Measurements from ENCODE around the gene HFM1. TPM values are rescaled to one million over a fixed set of nuclear protein-coding genes. Genes with fewer than 3 reads are reported as not detected.

Gene HFM1
- total and polyA plus RNA-seq, 2 experiments from 2014 or later: 1.5 to 5.2 TPM

DNA sequence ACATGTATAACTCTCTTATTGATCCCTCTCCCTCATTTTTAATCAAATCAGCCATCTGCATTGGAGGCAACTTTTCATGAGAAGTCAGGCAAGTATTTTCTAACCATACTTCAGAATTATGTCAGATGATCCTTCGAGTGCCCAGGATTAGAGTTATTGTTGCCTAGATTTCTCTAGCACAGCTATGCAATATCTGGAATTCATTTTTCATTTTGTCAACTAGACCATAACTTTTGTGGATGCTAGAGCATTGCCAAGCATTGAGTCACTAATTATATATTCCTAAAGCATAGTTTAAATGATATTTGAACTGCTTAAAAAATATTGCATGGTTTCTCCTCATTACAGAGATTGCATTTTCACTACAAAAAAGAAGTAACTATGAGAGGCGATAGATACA lies 21.2 kb downstream of the HFM1 start:
- TF ChIP-seq EZH2 (IDR thresholded peaks at IDR 0.05; ENCODE audit: low read depth, unreplicated experiment) (no peak), CREB1 (CRISPR knock-in tag; IDR thresholded peaks at IDR 0.05; ENCODE audit: low read depth) (no peak), POLR2AphosphoS5 (IDR thresholded peaks at IDR 0.05; ENCODE audit: low read depth) (no peak), ZNF331 (CRISPR knock-in tag; IDR thresholded peaks at IDR 0.05; ENCODE audit: low read depth) (no peak), ZNF114 (CRISPR knock-in tag; IDR thresholded peaks at IDR 0.05) (no peak), EZH2phosphoT487 (IDR thresholded peaks at IDR 0.05; ENCODE audit: unreplicated experiment) (no peak), NANOG (IDR thresholded peaks at IDR 0.05; ENCODE audit: borderline replicate concordance) (no peak), STAT1 (IDR thresholded peaks at IDR 0.05; ENCODE audit: unreplicated experiment) (no peak), JUNB (IDR thresholded peaks at IDR 0.05; ENCODE audit: unreplicated experiment) (no peak)
- TF ChIP-seq, protein P1, sequence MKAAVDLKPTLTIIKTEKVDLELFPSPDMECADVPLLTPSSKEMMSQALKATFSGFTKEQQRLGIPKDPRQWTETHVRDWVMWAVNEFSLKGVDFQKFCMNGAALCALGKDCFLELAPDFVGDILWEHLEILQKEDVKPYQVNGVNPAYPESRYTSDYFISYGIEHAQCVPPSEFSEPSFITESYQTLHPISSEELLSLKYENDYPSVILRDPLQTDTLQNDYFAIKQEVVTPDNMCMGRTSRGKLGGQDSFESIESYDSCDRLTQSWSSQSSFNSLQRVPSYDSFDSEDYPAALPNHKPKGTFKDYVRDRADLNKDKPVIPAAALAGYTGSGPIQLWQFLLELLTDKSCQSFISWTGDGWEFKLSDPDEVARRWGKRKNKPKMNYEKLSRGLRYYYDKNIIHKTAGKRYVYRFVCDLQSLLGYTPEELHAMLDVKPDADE (IDR thresholded peaks at IDR 0.05): no peak
- TF ChIP-seq, protein P2, sequence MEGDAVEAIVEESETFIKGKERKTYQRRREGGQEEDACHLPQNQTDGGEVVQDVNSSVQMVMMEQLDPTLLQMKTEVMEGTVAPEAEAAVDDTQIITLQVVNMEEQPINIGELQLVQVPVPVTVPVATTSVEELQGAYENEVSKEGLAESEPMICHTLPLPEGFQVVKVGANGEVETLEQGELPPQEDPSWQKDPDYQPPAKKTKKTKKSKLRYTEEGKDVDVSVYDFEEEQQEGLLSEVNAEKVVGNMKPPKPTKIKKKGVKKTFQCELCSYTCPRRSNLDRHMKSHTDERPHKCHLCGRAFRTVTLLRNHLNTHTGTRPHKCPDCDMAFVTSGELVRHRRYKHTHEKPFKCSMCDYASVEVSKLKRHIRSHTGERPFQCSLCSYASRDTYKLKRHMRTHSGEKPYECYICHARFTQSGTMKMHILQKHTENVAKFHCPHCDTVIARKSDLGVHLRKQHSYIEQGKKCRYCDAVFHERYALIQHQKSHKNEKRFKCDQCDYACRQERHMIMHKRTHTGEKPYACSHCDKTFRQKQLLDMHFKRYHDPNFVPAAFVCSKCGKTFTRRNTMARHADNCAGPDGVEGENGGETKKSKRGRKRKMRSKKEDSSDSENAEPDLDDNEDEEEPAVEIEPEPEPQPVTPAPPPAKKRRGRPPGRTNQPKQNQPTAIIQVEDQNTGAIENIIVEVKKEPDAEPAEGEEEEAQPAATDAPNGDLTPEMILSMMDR (conservative IDR thresholded peaks at IDR 0.05; ENCODE audit: low read depth in 2 of 2): no peak
- TF ChIP-seq, protein P3, sequence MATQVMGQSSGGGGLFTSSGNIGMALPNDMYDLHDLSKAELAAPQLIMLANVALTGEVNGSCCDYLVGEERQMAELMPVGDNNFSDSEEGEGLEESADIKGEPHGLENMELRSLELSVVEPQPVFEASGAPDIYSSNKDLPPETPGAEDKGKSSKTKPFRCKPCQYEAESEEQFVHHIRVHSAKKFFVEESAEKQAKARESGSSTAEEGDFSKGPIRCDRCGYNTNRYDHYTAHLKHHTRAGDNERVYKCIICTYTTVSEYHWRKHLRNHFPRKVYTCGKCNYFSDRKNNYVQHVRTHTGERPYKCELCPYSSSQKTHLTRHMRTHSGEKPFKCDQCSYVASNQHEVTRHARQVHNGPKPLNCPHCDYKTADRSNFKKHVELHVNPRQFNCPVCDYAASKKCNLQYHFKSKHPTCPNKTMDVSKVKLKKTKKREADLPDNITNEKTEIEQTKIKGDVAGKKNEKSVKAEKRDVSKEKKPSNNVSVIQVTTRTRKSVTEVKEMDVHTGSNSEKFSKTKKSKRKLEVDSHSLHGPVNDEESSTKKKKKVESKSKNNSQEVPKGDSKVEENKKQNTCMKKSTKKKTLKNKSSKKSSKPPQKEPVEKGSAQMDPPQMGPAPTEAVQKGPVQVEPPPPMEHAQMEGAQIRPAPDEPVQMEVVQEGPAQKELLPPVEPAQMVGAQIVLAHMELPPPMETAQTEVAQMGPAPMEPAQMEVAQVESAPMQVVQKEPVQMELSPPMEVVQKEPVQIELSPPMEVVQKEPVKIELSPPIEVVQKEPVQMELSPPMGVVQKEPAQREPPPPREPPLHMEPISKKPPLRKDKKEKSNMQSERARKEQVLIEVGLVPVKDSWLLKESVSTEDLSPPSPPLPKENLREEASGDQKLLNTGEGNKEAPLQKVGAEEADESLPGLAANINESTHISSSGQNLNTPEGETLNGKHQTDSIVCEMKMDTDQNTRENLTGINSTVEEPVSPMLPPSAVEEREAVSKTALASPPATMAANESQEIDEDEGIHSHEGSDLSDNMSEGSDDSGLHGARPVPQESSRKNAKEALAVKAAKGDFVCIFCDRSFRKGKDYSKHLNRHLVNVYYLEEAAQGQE (IDR thresholded peaks at IDR 0.05; ENCODE audit: unreplicated experiment): no peak
- TF ChIP-seq, protein P4, sequence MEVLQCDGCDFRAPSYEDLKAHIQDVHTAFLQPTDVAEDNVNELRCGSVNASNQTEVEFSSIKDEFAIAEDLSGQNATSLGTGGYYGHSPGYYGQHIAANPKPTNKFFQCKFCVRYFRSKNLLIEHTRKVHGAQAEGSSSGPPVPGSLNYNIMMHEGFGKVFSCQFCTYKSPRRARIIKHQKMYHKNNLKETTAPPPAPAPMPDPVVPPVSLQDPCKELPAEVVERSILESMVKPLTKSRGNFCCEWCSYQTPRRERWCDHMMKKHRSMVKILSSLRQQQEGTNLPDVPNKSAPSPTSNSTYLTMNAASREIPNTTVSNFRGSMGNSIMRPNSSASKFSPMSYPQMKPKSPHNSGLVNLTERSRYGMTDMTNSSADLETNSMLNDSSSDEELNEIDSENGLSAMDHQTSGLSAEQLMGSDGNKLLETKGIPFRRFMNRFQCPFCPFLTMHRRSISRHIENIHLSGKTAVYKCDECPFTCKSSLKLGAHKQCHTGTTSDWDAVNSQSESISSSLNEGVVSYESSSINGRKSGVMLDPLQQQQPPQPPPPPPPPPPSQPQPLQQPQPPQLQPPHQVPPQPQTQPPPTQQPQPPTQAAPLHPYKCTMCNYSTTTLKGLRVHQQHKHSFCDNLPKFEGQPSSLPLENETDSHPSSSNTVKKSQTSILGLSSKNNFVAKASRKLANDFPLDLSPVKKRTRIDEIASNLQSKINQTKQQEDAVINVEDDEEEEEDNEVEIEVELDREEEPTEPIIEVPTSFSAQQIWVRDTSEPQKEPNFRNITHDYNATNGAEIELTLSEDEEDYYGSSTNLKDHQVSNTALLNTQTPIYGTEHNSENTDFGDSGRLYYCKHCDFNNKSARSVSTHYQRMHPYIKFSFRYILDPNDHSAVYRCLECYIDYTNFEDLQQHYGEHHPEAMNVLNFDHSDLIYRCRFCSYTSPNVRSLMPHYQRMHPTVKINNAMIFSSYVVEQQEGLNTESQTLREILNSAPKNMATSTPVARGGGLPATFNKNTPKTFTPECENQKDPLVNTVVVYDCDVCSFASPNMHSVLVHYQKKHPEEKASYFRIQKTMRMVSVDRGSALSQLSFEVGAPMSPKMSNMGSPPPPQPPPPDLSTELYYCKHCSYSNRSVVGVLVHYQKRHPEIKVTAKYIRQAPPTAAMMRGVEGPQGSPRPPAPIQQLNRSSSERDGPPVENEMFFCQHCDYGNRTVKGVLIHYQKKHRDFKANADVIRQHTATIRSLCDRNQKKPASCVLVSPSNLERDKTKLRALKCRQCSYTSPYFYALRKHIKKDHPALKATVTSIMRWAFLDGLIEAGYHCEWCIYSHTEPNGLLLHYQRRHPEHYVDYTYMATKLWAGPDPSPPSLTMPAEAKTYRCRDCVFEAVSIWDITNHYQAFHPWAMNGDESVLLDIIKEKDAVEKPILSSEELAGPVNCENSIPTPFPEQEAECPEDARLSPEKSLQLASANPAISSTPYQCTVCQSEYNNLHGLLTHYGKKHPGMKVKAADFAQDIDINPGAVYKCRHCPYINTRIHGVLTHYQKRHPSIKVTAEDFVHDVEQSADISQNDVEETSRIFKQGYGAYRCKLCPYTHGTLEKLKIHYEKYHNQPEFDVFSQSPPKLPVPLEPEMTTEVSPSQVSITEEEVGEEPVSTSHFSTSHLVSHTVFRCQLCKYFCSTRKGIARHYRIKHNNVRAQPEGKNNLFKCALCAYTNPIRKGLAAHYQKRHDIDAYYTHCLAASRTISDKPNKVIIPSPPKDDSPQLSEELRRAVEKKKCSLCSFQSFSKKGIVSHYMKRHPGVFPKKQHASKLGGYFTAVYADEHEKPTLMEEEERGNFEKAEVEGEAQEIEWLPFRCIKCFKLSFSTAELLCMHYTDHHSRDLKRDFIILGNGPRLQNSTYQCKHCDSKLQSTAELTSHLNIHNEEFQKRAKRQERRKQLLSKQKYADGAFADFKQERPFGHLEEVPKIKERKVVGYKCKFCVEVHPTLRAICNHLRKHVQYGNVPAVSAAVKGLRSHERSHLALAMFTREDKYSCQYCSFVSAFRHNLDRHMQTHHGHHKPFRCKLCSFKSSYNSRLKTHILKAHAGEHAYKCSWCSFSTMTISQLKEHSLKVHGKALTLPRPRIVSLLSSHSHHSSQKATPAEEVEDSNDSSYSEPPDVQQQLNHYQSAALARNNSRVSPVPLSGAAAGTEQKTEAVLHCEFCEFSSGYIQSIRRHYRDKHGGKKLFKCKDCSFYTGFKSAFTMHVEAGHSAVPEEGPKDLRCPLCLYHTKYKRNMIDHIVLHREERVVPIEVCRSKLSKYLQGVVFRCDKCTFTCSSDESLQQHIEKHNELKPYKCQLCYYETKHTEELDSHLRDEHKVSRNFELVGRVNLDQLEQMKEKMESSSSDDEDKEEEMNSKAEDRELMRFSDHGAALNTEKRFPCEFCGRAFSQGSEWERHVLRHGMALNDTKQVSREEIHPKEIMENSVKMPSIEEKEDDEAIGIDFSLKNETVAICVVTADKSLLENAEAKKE (CRISPR knock-in tag; IDR thresholded peaks at IDR 0.05): no peak
- no peak for DNase-seq (ENCODE audit: low spot score)
- H3K27me3 Mint-ChIP-seq (ENCODE audit: insufficient read depth, low read depth, poor library complexity): no peaks in the 10 kb centered on the region
- no peak overlapping the region for H3K4me3 Mint-ChIP-seq
- Histone ChIP-seq H3K4me3 (no peak overlapping the region), H3F3A (replicated peaks; ENCODE audit: low read depth) (no peaks in the 10 kb centered on the region), H4K20me1 (replicated peaks; ENCODE audit: insufficient read depth) (no peaks in the 10 kb centered on the region), H3K27ac (ENCODE audit: low read depth) (no peak overlapping the region), H3K79me2 (replicated peaks; ENCODE audit: insufficient read depth) (no peaks in the 10 kb centered on the region), H3K27me3 (ENCODE audit: insufficient read depth) (no peaks in the 10 kb centered on the region), H3K36me3 (ENCODE audit: insufficient read depth) (no peaks in the 10 kb centered on the region), H3K9me2 (ENCODE audit: insufficient read depth) (no peaks in the 10 kb centered on the region), H3K4me2 (no peak overlapping the region), H2AFZ (no peak overlapping the region), H3K4me1 (ENCODE audit: insufficient read depth) (no peaks in the 10 kb centered on the region)
- ATAC-seq: no peak
- H3K9me3 Mint-ChIP-seq: no peaks in the 10 kb centered on the region
- H3K4me1 Mint-ChIP-seq: no peaks in the 10 kb centered on the region
- no peaks in the 10 kb centered on the region for H3K36me3 Mint-ChIP-seq (ENCODE audit: low read depth)
- H3K27ac Mint-ChIP-seq: no peak overlapping the region

Data from GM23338 (cell line).